ENCODE data around the gene SH3RF3. TPM values are rescaled to one million over a fixed set of nuclear protein-coding genes. Genes with fewer than 3 reads are reported as not detected.

Gene SH3RF3
- total RNA-seq, 1 experiment from 2014 or later: 1.0 TPM

DNA sequence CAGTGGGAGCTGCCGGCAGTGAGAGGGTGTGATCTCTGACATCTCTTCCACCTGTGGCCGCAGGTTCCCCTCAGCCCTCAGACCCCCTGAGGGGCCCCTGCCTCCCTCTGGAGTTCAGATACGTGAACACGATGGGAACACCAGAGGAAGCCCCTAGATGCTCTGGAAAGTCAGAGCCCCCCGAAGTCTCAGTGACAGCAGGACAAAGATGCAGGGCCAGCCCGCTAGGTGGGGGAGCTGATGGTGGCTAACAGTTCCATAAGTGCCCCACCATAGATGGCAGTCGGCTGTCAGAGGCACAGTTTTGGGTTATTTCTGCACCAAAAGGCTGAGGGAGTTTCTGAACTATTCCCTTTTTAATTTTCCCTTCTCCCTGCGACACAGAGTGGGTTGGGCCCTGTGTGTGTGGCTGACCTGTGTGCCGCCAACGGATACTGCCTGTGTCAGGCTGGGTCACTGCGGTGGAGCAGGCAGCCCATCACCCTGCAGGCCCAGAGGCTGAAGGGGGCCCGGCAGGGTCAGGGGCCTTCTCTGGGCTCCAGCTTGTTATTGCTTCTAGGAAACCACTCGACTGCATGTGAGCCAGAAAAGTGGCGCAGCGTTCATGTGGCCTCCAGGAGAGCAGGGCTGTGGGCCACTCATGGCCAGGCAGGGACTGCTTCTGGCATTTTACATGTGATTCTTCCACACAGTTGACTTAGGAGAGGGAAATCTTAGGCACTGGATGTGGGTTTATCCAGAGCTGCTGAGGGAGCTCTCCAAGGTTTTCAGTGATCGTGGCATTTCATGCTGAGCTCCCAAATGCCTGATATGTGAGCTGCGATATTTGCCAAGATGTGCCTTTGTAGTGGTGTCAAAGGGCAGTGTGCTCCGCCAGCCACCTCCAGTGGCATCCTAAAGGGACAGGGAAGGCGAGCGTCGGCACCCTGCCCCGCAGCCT, 225.1 kb downstream of the SH3RF3 start (continued):
- TF ChIP-seq, protein P1, sequence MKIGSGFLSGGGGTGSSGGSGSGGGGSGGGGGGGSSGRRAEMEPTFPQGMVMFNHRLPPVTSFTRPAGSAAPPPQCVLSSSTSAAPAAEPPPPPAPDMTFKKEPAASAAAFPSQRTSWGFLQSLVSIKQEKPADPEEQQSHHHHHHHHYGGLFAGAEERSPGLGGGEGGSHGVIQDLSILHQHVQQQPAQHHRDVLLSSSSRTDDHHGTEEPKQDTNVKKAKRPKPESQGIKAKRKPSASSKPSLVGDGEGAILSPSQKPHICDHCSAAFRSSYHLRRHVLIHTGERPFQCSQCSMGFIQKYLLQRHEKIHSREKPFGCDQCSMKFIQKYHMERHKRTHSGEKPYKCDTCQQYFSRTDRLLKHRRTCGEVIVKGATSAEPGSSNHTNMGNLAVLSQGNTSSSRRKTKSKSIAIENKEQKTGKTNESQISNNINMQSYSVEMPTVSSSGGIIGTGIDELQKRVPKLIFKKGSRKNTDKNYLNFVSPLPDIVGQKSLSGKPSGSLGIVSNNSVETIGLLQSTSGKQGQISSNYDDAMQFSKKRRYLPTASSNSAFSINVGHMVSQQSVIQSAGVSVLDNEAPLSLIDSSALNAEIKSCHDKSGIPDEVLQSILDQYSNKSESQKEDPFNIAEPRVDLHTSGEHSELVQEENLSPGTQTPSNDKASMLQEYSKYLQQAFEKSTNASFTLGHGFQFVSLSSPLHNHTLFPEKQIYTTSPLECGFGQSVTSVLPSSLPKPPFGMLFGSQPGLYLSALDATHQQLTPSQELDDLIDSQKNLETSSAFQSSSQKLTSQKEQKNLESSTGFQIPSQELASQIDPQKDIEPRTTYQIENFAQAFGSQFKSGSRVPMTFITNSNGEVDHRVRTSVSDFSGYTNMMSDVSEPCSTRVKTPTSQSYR (CRISPR knock-in tag; IDR thresholded peaks at IDR 0.05): no peak
- no peak for TF ChIP-seq ZNF232 (CRISPR knock-in tag; IDR thresholded peaks at IDR 0.05)
- TF ChIP-seq CDX4 (CRISPR knock-in tag; IDR thresholded peaks at IDR 0.05; ENCODE audit: borderline replicate concordance): no peak
- TF ChIP-seq ZMAT4 (CRISPR knock-in tag; IDR thresholded peaks at IDR 0.05): no peak
- no peak for TF ChIP-seq ZNF416 (CRISPR knock-in tag; IDR thresholded peaks at IDR 0.05)
- TF ChIP-seq TP53 (CRISPR knock-in tag; IDR thresholded peaks at IDR 0.05): no peak
- TF ChIP-seq, protein P2, sequence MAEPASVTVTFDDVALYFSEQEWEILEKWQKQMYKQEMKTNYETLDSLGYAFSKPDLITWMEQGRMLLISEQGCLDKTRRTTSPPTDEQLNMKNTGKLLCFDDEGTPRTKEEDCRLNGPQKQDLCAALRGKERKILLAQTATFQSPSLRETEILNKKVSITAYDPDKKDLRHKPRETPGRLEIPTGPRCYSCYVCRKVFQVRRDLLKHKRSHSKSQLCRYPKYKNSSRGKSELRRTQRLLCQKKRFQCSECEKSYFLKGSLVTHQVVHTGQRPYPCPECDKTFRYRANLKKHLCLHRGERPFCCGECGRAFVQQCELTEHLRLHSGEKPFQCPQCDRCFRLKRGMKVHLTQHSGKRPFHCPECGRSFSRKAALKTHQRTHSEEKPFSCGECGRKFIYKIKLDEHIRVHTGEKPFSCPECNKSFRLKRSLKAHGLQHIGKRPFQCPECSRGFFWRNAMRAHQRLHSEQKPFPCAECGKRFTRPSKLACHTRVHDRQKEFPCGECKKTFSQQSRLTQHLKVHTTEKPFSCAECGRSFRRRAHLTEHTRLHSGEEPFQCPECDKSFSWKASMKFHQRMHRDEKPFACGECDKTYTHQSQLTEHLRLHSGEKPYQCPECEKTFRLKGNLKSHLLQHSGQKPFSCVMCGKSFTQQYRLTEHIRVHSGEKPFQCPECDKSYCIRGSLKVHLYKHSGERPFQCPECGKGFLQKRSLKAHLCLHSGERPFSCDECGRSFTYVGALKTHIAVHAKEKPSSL (CRISPR knock-in tag; conservative IDR thresholded peaks at IDR 0.05): no peak
- no peak for TF ChIP-seq ZNF423 (CRISPR knock-in tag; IDR thresholded peaks at IDR 0.05)
- no peak for TF ChIP-seq TCF7 (CRISPR knock-in tag; IDR thresholded peaks at IDR 0.05; ENCODE audit: low read depth)
- no peak for TF ChIP-seq TEAD4 (CRISPR knock-in tag; IDR thresholded peaks at IDR 0.05)
- no peak for TF ChIP-seq NFE2L1 (CRISPR knock-in tag; IDR thresholded peaks at IDR 0.05)
- TF ChIP-seq, protein P3, sequence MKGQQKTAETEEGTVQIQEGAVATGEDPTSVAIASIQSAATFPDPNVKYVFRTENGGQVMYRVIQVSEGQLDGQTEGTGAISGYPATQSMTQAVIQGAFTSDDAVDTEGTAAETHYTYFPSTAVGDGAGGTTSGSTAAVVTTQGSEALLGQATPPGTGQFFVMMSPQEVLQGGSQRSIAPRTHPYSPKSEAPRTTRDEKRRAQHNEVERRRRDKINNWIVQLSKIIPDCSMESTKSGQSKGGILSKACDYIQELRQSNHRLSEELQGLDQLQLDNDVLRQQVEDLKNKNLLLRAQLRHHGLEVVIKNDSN (CRISPR knock-in tag; IDR thresholded peaks at IDR 0.05): no peak

- no peak overlapping the region for H3K4me3 Mint-ChIP-seq
- POLR2A ChIA-PET: no interaction called here
- no peaks in the 10 kb centered on the region for H3K27me3 Mint-ChIP-seq (ENCODE audit: low read depth)
- H3K36me3 Mint-ChIP-seq: peaks cover 24% of the 10 kb centered on the region
- ATAC-seq: no peak
- H3K9me3 Mint-ChIP-seq: peaks cover 40% of the 10 kb centered on the region
- H3K4me1 Mint-ChIP-seq: no peaks in the 10 kb centered on the region
- no peak for DNase-seq (ENCODE audit: low spot score)
- TF ChIP-seq KAT7 (CRISPR knock-in tag; IDR thresholded peaks at IDR 0.05; ENCODE audit: borderline replicate concordance): no peak
- no peak for TF ChIP-seq JAZF1 (CRISPR knock-in tag; IDR thresholded peaks at IDR 0.05)
- TF ChIP-seq E2F5 (CRISPR knock-in tag; IDR thresholded peaks at IDR 0.05): no peak
- TF ChIP-seq ESRRA (CRISPR knock-in tag; IDR thresholded peaks at IDR 0.05; ENCODE audit: borderline replicate concordance): no peak
- TF ChIP-seq ZNF232 (CRISPR knock-in tag; IDR thresholded peaks at IDR 0.05): no peak
- no peak for TF ChIP-seq SP1 (CRISPR knock-in tag; conservative IDR thresholded peaks at IDR 0.05)
- TF ChIP-seq SOX15 (CRISPR knock-in tag; IDR thresholded peaks at IDR 0.05): no peak
- TF ChIP-seq OVOL2 (CRISPR knock-in tag; IDR thresholded peaks at IDR 0.05; ENCODE audit: borderline replicate concordance): no peak
- no peak for TF ChIP-seq SMAD3 (CRISPR knock-in tag; IDR thresholded peaks at IDR 0.05; ENCODE audit: borderline replicate concordance)
- TF ChIP-seq, protein P4, sequence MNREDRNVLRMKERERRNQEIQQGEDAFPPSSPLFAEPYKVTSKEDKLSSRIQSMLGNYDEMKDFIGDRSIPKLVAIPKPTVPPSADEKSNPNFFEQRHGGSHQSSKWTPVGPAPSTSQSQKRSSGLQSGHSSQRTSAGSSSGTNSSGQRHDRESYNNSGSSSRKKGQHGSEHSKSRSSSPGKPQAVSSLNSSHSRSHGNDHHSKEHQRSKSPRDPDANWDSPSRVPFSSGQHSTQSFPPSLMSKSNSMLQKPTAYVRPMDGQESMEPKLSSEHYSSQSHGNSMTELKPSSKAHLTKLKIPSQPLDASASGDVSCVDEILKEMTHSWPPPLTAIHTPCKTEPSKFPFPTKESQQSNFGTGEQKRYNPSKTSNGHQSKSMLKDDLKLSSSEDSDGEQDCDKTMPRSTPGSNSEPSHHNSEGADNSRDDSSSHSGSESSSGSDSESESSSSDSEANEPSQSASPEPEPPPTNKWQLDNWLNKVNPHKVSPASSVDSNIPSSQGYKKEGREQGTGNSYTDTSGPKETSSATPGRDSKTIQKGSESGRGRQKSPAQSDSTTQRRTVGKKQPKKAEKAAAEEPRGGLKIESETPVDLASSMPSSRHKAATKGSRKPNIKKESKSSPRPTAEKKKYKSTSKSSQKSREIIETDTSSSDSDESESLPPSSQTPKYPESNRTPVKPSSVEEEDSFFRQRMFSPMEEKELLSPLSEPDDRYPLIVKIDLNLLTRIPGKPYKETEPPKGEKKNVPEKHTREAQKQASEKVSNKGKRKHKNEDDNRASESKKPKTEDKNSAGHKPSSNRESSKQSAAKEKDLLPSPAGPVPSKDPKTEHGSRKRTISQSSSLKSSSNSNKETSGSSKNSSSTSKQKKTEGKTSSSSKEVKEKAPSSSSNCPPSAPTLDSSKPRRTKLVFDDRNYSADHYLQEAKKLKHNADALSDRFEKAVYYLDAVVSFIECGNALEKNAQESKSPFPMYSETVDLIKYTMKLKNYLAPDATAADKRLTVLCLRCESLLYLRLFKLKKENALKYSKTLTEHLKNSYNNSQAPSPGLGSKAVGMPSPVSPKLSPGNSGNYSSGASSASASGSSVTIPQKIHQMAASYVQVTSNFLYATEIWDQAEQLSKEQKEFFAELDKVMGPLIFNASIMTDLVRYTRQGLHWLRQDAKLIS (CRISPR knock-in tag; IDR thresholded peaks at IDR 0.05; ENCODE audit: borderline replicate concordance): no peak
- TF ChIP-seq NFE2L1 (CRISPR knock-in tag; IDR thresholded peaks at IDR 0.05): no peak
- no peak for TF ChIP-seq CDX4 (CRISPR knock-in tag; IDR thresholded peaks at IDR 0.05; ENCODE audit: borderline replicate concordance)
- CTCF ChIA-PET: no interaction called here
- no peak overlapping the region for H3K27ac Mint-ChIP-seq
Measured at GRCh38 chr2:109355192-109355843, 226.3 kb downstream of the SH3RF3 start.

Data from WTC11 (cell line).